ENCODE measurements around the gene PCDHGA4.

PCDHGA4 gene

GRCh38 chr5:141349917-141350619, 4.8 kb upstream of the PCDHGA4 start, which contains the start of gene PCDHGB1:
Gene PCDHGB1 (plus strand): TSS chr5:141350099. CDS start chr5:141350261, 162 bp downstream.
- ChIA-PET POLR2A (ENCODE audit: low non-redundant PET) (interaction anchor here (0.7 kb wide), 1 partner anchor 29 kb away, joined by 3 read pairs; the partner anchor contains the start of gene TAF7), CTCF (interaction anchor here (0.6 to 1.2 kb wide), 9 partner anchors 10 to 311 kb away, joined by 3 to 4 read pairs (median 3); partner anchors contain the start of genes PCDHB10, PCDHB11, PCDHGB2 and PCDHGB3)
- H3K27ac ChIP-seq, result no peak within 1 kb of the TSS
- DNase-seq (ENCODE audit: low spot score), result peak; percentile 35
- TF ChIP-seq CTCF (conservative IDR thresholded peaks at IDR 0.05; ENCODE audit: low read depth), result peak; percentile 22; the same call in 1 of the 2 replicates

- DNase-seq (ENCODE audit: low spot score), result no peak
- CTCF ChIA-PET, result no interaction called here
- POLR2A ChIA-PET (ENCODE audit: low non-redundant PET), result no interaction called here
- no peak for TF ChIP-seq CTCF (conservative IDR thresholded peaks at IDR 0.05; ENCODE audit: low read depth)
- no peak overlapping the region for H3K27ac ChIP-seq
These were observed 3.2 kb upstream of the PCDHGA4 start for GRCh38 chr5:141351591-141351990.

GRCh38 chr5:141355641-141356040, 820 bp downstream of the PCDHGA4 start:
- H3K27ac ChIP-seq, result no peak overlapping the region
- POLR2A ChIA-PET (ENCODE audit: low non-redundant PET), result no interaction called here
- DNase-seq (ENCODE audit: low spot score), result no peak
- TF ChIP-seq CTCF (conservative IDR thresholded peaks at IDR 0.05; ENCODE audit: low read depth), result no peak
- CTCF ChIA-PET, result interaction anchor here (0.8 to 2.6 kb wide), 4 partner anchors 12 to 182 kb away, joined by 3 to 8 read pairs (median 4); partner anchors contain the start of genes PCDHB14 and PCDHGA3

GRCh38 chr5:141356133-141356532, 1.3 kb downstream of the PCDHGA4 start:
- no peak overlapping the region for H3K27ac ChIP-seq
- ChIA-PET POLR2A (ENCODE audit: low non-redundant PET) (no interaction called here), CTCF (interaction anchor here (1.0 to 2.6 kb wide), 2 partner anchors 12 to 133 kb away, joined by 3 to 8 read pairs; partner anchors contain the start of genes PCDHB14 and PCDHGA3)
- TF ChIP-seq CTCF (conservative IDR thresholded peaks at IDR 0.05; ENCODE audit: low read depth), result no peak
- DNase-seq (ENCODE audit: low spot score), result no peak

- H3K27ac ChIP-seq, result no peak overlapping the region
- DNase-seq (ENCODE audit: low spot score), result no peak
- ChIA-PET POLR2A (ENCODE audit: low non-redundant PET) (no interaction called here), CTCF (no interaction called here)
- no peak for TF ChIP-seq CTCF (conservative IDR thresholded peaks at IDR 0.05; ENCODE audit: low read depth)
These were observed 2.1 kb downstream of the PCDHGA4 start for GRCh38 chr5:141356950-141357349.

GRCh38 chr5:141359790-141360426, 5.1 kb downstream of the PCDHGA4 start, which contains the start of gene PCDHGB2:
Gene PCDHGB2 (plus strand): TSS chr5:141359994. CDS start chr5:141360136, 142 bp downstream.
- H3K27ac ChIP-seq, result peak within 1 kb of the TSS; percentile 61
- TF ChIP-seq CTCF (conservative IDR thresholded peaks at IDR 0.05; ENCODE audit: low read depth), result peak; percentile 69
- ChIA-PET CTCF (interaction anchor here (0.6 to 2.7 kb wide), 12 partner anchors 10 to 259 kb away, joined by 3 to 16 read pairs (median 4); partner anchors contain the start of genes DIAPH1, PCDHGA1, PCDHGA10 and PCDHGB1), POLR2A (ENCODE audit: low non-redundant PET) (no interaction called here)
- DNase-seq (ENCODE audit: low spot score), result peak; percentile 41
